Osteoblast (primary cell): ENCODE data around the gene PARD3. TPM values are rescaled to one million over a fixed set of nuclear protein-coding genes. Genes with fewer than 3 reads are reported as not detected.
A peak's percentile ranks its signal among the peaks of the same experiment; 100 is the strongest.

Experiments used
- DNase-seq: peaks from one replicate; pipeline ENCODE4 v3.0.0; 2011; ENCODE audit warnings: low spot score, mixed read lengths; ENCODE audit not compliant: insufficient read length; ENCODE audit errors: missing footprints
- H2AFZ ChIP-seq: 2 replicates; pipeline ENCODE4 v1.6.0; 2011; ENCODE audit warnings: mild to moderate bottlenecking, low read length
- H3K27ac ChIP-seq: 2 replicates; pipeline ENCODE4 v1.5.1; 2011; ENCODE audit warnings: mild to moderate bottlenecking, low read depth, low read length, moderate library complexity
- H3K27me3 ChIP-seq: 2 replicates; pipeline ENCODE4 v1.6.0; 2012; ENCODE audit warnings: mild to moderate bottlenecking, control low read depth, inconsistent platforms, low read length, moderate library complexity; ENCODE audit not compliant: insufficient read depth
- H3K36me3 ChIP-seq: 2 replicates; pipeline ENCODE4 v1.5.1; 2011; ENCODE audit warnings: mild to moderate bottlenecking, low read length, control low read depth, moderate library complexity; ENCODE audit not compliant: insufficient read depth
- H3K4me1 ChIP-seq: 2 replicates; pipeline ENCODE4 v1.5.1; 2011; ENCODE audit warnings: mild to moderate bottlenecking, low read length, control low read depth, moderate library complexity; ENCODE audit not compliant: insufficient read depth
- H3K4me2 ChIP-seq: 2 replicates; pipeline ENCODE4 v1.6.0; 2011; ENCODE audit warnings: mild to moderate bottlenecking, low read length; ENCODE audit not compliant: insufficient read depth
- H3K4me3 ChIP-seq: fragments of 200-600 bp; sonication (generic); 3 replicates; pipeline ENCODE4 v1.5.1; 2012; ENCODE audit warnings: mild to moderate bottlenecking, low read length, inconsistent platforms; ENCODE audit not compliant: insufficient read depth
- H3K79me2 ChIP-seq: 2 replicates; pipeline ENCODE4 v1.6.0; 2012; ENCODE audit warnings: mild to moderate bottlenecking, low read length, control low read depth, inconsistent platforms; ENCODE audit not compliant: insufficient read depth
- H3K9me3 ChIP-seq: 2 replicates; pipeline ENCODE4 v1.5.1; 2011; ENCODE audit warnings: low read depth, low read length, control low read depth
- H4K20me1 ChIP-seq: 2 replicates; pipeline ENCODE4 v1.6.0; 2012; ENCODE audit warnings: mild to moderate bottlenecking, low read length, control low read depth; ENCODE audit not compliant: insufficient read depth
- CTCF ChIP-seq: IDR thresholded peaks from 2 replicates; pipeline ENCODE4 v1.5.1; 2011; ENCODE audit warnings: mild to moderate bottlenecking, low read depth, low read length, moderate library complexity; ENCODE audit errors: extremely low read depth
- total RNA-seq: library from RNA; depleted of rRNA; stranded (reverse); fragments of >200 nt; gene quantifications from 2 replicates; pipeline ENCODE4 v1.2.3, GENCODE V29; 2012

The PARD3 gene
- total RNA-seq, 1 donor = 71.7 TPM

GRCh38 chr10:34474555-34475273 is 340.4 kb downstream of the PARD3 start:
- Histone ChIP-seq H4K20me1 (no peaks in the 10 kb centered on the region), H3K4me2 (peak overlapping the region; percentile 22), H3K36me3 (no peaks in the 10 kb centered on the region), H3K4me1 (no peaks in the 10 kb centered on the region), H3K9me3 (no peaks in the 10 kb centered on the region), H3K27me3 (no peaks in the 10 kb centered on the region), H3K79me2 (no peaks in the 10 kb centered on the region), H2AFZ (no peak overlapping the region), H3K27ac (peak overlapping the region; percentile 29), H3K4me3 (no peak overlapping the region)
- TF ChIP-seq CTCF = no peak
- no peak for DNase-seq

DNA sequence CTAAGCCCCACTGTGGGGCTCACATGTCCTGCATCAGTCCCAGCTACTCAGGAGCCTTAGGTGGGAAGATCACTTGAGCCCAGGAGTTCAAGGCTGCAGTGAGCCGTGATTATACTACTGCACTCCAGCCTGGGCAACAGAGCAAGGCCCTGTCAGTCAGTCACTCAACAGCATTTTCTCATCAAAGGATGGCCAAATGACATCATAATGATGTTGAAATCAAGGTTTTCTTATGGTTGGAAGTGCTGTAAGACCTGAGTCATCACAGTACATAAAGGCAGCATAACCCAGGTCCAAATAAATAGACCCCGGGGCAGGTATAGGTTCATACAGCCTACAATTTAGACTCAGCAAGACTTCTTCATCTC is 341.1 kb downstream of the PARD3 start:
- no peaks in the 10 kb centered on the region for H4K20me1 ChIP-seq
- H3K79me2 ChIP-seq = no peaks in the 10 kb centered on the region
- H3K4me2 ChIP-seq = no peak overlapping the region
- DNase-seq = no peak
- no peaks in the 10 kb centered on the region for H3K36me3 ChIP-seq
- H2AFZ ChIP-seq = no peak overlapping the region
- H3K4me1 ChIP-seq = no peaks in the 10 kb centered on the region
- H3K27me3 ChIP-seq = no peaks in the 10 kb centered on the region
- H3K27ac ChIP-seq = no peak overlapping the region
- no peaks in the 10 kb centered on the region for H3K9me3 ChIP-seq
- no peak overlapping the region for H3K4me3 ChIP-seq
- no peak for TF ChIP-seq CTCF

DNA sequence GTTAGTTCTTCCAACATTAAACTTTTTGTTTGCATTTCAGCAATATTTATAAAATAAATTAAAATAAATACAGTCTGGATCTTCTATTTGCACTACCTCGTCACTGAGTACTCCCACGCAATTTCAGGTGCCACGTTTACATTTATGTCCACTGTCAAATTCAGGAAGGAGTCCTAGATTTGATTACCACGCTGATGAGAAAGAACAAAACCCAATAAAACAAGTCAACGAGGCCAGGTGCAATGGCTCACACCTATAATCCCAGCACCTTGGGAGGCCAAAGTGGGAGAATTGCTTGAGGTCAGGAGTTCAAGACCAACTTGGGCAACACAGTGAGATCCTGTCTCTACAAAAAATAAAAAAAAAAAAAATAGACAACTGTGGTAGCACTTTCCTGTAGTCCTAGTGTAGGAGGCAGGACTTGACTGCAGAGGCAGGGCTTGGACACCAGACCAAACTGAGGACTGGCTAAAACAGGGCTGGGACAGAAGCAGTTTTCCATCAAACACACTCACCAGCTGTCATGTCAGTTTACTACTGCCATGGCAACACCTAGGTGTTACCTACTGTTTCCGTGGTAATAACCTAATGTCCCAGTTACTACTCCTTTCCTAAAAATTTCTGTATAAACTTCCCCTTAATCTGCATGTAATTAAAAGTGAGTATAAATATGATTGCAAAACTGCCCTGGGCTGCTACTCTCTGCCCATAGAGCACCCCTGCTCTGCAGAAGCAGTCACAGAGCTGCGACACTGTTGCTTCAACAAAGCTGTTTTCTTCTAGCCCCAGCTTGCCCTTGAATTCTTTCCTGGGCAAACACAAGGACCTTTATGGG is 341.7 kb downstream of the PARD3 start:
- Histone ChIP-seq H3K4me2 (no peak overlapping the region), H3K36me3 (no peaks in the 10 kb centered on the region), H3K27me3 (no peaks in the 10 kb centered on the region), H3K9me3 (no peaks in the 10 kb centered on the region), H2AFZ (no peak overlapping the region), H3K4me1 (no peaks in the 10 kb centered on the region), H3K27ac (no peak overlapping the region), H4K20me1 (no peaks in the 10 kb centered on the region), H3K4me3 (no peak overlapping the region), H3K79me2 (no peaks in the 10 kb centered on the region)
- DNase-seq = no peak
- no peak for TF ChIP-seq CTCF

DNA sequence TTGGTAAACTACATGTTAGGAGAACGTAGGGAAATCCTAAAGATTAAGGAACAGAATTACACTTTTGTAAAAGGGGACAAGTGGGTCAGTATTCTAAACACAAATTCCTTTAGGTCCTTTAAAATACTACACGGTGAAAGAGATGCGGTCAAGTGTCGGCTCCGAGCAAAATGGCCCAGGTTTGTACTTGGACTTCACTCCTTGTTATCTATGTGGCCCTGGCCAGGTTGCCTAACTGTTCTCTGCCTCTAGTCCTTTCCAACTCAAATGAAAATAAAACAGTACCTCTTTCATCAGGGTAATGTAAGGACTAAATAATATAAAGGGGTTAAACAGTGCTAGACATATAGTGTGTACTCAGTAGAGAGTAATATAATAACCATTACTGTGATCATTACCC is 344.8 kb downstream of the PARD3 start:
- no peak for DNase-seq
- no peak overlapping the region for H3K27ac ChIP-seq
- H3K9me3 ChIP-seq = no peaks in the 10 kb centered on the region
- no peak overlapping the region for H2AFZ ChIP-seq
- H3K79me2 ChIP-seq = no peaks in the 10 kb centered on the region
- H3K27me3 ChIP-seq = no peaks in the 10 kb centered on the region
- no peaks in the 10 kb centered on the region for H4K20me1 ChIP-seq
- H3K4me3 ChIP-seq = no peak overlapping the region
- H3K4me1 ChIP-seq = no peaks in the 10 kb centered on the region
- H3K36me3 ChIP-seq = no peaks in the 10 kb centered on the region
- no peak for TF ChIP-seq CTCF
- no peak overlapping the region for H3K4me2 ChIP-seq
